Measurements from ENCODE around the gene FIGLA.
A peak's percentile ranks its signal among the peaks of the same experiment; 100 is the strongest.
"Not testable (repeated sequence)": the region's sequence is repeated elsewhere in the genome, so short reads cannot be mapped to it uniquely, and the experiment has no call there.

The FIGLA gene

GRCh38 chr2:70807828-70808118 lies 17.3 kb upstream of the FIGLA start:
- ATAC-seq = no peak

- ATAC-seq = no peak
These were observed 16.8 kb upstream of the FIGLA start for GRCh38 chr2:70807102-70807827.

- no peak for ATAC-seq
These were observed 16.2 kb upstream of the FIGLA start for GRCh38 chr2:70806620-70807019.

- no peak for ATAC-seq
These were observed 15.6 kb upstream of the FIGLA start for GRCh38 chr2:70806013-70806412.

GRCh38 chr2:70801607-70802263 lies 11.3 kb upstream of the FIGLA start:
- no peak for ATAC-seq

- ATAC-seq = no peak
These were observed 9.3 kb upstream of the FIGLA start for GRCh38 chr2:70799706-70800105.

GRCh38 chr2:70797996-70798395 lies 7.6 kb upstream of the FIGLA start:
- not testable (repeated sequence) for ATAC-seq

GRCh38 chr2:70797506-70797905 lies 7.1 kb upstream of the FIGLA start:
- no peak for ATAC-seq

GRCh38 chr2:70796262-70796661 lies 5.8 kb upstream of the FIGLA start:
- no peak for ATAC-seq

GRCh38 chr2:70795164-70795995 lies 4.9 kb upstream of the FIGLA start:
- no peak for ATAC-seq

- no peak for ATAC-seq
These were observed 3.0 kb upstream of the FIGLA start for GRCh38 chr2:70793450-70793849.

- ATAC-seq = peak; percentile 32 to 49
These were observed 923 bp downstream of the FIGLA start for GRCh38 chr2:70789304-70790135.

- peak; percentile 44 to 58 for ATAC-seq
These were observed 5.1 kb downstream of the FIGLA start for GRCh38 chr2:70785137-70785911.

GRCh38 chr2:70784320-70784719 lies 6.1 kb downstream of the FIGLA start:
- no peak for ATAC-seq

- no peak for ATAC-seq
These were observed 10.4 kb downstream of the FIGLA start for GRCh38 chr2:70779911-70780545.

GRCh38 chr2:70779491-70779890 lies 11.0 kb downstream of the FIGLA start:
- ATAC-seq = no peak

- ATAC-seq = no peak
These were observed 11.8 kb downstream of the FIGLA start for GRCh38 chr2:70778676-70779075.

GRCh38 chr2:70777450-70777849 lies 13.0 kb downstream of the FIGLA start:
- ATAC-seq = no peak

- no peak for ATAC-seq
These were observed 14.2 kb downstream of the FIGLA start for GRCh38 chr2:70776266-70776665.

GRCh38 chr2:70775141-70775540 lies 15.3 kb downstream of the FIGLA start:
- ATAC-seq = no peak

- no peak for ATAC-seq
These were observed 17.8 kb downstream of the FIGLA start for GRCh38 chr2:70772486-70773155.

Measured in activated CD4-positive, CD25-positive, alpha-beta regulatory T cell treated with anti-CD3 and anti-CD28 coated beads, Interleukin-2, amount 50 U/mL, for 24 hours (primary cell).